OCI-LY1 (cell line): ENCODE results near the gene VKORC1.

Experiments used
- CTCF ChIP-seq: fragments of 200-600 bp; sonication (generic), shearing (Covaris generic); IDR thresholded peaks from 2 replicates; pipeline ENCODE4 v1.5.1; 2017; ENCODE audit warnings: mild to moderate bottlenecking, antibody characterized with exemption, low read length, moderate library complexity, mixed read lengths
- EZH2 ChIP-seq: fragments of 200-600 bp; sonication (generic), shearing (Covaris generic); IDR thresholded peaks from 2 replicates; pipeline ENCODE4 v1.8.0; 2017; ENCODE audit warnings: borderline replicate concordance, mixed run types, mild to moderate bottlenecking, antibody characterized with exemption, low read length, moderate library complexity, mixed read lengths

- TF ChIP-seq CTCF (no peak), EZH2 (no peak)
Observed at GRCh38 chr16:31136287-31136662, 41.7 kb upstream of the VKORC1 start.
